A172 (cell line): ENCODE measurements around the gene PDE1C. TPM values are rescaled to one million over a fixed set of nuclear protein-coding genes. Genes with fewer than 3 reads are reported as not detected.

Experiments
- DNase-seq: peaks from one replicate; pipeline ENCODE4 v3.0.0-alpha.2; 2015; ENCODE audit warnings: low spot score
- total RNA-seq: library from RNA; depleted of rRNA; stranded (reverse); fragments of >200 nt; shearing (Covaris generic); gene quantifications from 2 replicates; pipeline ENCODE4 v1.2.3, GENCODE V29; 2014

The PDE1C gene
- total RNA-seq, 1 experiment from 2014 or later, result 140 TPM

DNA sequence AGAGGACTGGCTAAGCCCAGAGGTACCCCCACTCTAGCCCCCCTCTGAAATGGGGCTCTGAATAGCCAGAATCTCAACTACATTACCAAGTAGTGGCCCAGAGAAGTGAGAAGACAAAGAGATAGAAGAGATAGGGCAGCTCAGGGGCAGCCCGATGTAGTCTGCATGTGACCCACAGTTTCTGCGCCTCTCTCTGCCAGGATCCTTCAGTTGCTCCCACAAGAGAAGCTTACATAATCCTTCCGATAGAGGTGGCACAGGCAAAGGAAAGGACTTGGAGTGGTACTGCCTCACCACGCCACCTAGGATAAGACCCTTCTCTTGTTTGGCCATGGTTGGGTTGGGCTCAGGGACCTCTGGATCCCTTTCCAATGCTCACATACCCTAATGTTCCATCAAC, 5.4 kb upstream of the PDE1C start:
- no peak for DNase-seq

DNA sequence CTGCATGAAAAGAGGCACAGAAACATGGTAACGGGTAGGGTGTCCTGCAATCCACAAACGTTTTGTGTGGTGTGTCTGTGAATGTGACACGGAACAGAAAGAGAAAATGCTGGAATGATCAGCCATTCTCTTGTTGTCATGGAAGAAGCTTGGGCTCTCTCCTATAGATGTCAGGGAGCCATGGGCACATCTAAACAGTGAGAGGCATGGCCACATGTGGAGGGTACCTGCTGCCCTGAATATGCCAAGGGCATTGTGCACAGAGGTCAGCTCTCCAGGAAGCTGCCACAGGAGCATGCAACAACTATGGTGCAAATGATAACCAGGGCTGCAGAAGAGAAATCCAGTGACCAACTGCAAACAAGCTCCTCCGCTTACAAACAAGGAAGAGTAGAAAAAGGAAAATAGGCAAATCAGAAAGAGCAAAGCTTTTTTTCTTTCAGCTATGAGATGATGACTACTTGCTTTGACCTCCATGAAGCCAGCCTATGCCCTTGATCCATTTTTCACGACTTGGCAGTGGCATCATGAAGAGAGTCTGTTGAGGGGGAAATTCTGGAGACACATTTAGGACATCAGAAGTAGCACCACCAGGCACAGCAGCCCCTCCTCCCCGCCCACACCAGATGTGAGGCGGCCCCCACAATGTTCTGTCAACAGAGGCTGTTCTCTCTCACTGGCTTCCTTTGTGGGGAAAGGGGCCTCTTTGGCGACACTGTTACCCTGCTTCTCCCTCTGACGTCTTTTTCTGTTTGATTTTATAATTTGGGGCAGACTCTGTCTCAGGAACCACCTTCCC, 4.8 kb upstream of the PDE1C start:
- no peak for DNase-seq

DNA sequence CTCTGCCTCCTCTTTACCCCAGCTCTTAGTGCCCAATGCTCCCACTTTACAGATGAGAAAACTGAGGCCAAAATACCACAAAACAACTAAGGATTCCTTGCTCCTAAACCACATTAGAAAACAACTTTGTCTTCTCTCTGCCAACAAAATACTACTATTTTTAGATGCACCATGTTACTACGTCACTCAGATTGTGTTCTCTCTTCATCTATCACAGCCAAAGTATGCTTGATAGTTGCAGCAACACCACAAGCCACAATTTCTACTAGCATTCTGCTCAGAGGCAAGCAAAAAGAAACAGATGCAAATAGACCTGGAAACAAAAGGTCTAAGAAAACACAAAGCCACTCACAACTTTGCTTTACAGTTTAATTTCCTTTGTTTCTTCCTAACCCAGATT, 3.3 kb upstream of the PDE1C start:
- no peak for DNase-seq

DNA sequence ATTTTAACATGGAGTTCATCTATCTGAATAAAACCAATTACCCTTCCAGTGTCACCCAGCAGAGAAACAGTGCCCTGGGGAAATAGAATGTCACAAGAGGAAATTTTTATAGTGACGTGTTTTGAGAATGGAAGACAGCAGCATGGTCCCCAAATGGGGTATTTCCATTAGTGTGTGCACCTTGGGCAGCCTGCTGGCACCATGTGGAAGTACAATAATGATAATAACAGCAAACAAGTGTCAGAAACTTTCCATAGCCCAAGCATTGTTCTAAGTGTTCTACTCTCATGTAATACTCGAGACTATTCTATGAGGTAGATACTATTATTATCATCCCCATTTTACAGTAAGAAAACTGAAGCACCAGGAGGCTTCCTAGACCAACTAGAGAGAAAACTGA, 2.2 kb upstream of the PDE1C start:
- peak; percentile 47 for DNase-seq

DNA sequence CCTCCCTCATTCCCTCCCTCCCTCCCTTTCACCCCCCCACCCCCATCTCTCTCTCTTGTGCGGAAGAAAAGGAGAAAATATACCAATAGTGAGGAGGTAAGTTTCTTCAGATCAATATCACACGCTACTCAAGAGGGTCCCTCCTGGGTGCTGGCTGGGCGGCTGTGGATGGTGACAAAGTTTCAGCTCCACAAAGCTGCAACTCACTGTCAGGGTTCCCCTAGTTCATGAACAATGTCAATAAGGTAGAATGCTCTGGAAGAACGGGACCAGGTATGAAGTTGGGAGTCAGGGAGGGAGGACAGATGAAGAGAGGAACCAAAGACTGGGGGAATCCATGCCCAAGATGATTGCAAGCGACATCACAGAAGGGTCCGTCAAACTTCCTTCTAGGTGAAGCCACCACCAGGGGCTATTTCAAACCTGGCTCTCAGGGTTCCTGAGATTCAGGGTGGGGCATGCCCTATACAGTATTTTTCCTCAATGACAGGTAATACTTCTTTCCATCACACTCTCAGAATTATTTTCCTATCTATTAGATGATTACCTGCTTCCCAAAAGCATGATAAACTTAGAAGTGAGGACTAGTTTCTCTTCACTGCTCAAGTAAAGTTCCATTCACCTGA, 1.4 kb upstream of the PDE1C start:
- no peak for DNase-seq

DNA sequence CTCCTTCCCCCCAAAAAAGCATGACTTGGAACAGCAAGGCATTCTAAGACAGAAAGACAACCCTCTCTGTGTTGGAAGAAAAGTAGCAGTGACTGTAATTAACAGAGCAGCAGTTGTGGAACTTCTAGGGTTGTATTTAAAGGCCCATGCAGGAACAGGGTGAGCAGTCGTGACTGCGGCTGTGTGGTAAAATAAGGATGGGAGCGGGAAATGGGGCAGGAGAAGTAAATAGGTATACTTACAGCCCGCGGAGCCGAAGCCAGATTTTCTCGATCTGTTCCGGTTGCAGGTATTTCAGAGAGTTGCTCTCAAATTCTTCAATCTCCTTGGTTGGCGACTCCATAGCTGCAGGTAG, 179 bp downstream of the PDE1C start:
- peak; percentile 64 for DNase-seq

DNA sequence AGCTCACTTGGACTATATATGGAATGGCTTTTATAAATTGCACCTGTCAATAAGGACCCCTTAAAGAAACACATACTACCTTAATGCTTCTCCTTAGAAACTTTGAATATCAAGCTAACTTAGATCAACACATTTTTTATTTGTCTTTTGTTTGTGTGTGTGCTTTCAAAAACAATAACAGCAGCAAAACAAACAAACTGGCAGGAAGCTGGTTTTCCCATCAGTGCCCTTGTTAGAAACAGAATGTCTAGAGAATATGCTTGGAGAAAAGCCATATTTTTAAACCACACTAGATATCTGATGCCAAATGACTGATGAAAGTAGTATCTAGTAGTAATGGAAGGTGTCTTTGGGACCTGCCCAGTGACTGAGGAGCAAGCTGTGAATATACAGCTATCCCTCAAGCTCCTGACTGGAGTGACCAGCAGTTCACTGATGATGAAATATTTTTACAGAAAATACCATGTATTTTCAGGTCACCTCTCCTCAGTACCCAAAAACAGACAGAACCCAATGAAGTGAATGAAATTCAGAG, 1.0 kb downstream of the PDE1C start:
- DNase-seq, result peak; percentile 66

DNA sequence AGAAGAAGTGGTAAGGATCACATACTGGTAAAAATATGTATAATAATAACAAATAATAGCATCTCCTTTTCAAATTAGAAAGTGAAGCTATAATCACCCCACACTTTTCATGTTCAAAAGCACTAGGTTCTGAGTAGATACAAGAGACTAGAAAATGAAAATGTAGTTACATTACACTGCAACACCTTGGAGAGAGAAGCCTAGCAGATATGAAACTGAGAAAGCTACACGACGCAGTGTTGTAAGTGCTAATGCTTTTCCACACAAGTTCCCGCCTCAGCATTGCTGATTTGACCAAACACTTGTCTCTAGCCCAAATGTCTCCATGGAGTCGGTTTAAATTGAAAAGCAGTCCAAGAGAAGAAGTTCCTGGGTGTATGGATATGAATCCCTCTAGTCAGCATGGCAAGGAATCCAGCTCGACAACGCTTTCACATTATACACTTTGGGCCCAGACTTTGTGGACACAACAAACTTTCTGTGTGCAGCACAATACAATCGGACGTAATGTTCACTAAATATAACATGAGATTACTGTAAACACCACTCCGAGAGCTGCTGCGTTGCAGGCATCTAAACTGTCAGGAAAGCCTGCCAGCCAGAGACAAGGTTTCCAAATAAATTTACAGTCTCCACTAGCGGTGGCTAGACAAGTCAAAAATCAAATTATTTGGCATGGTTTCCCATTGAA, 1.7 kb downstream of the PDE1C start:
- peak; percentile 65 for DNase-seq

DNA sequence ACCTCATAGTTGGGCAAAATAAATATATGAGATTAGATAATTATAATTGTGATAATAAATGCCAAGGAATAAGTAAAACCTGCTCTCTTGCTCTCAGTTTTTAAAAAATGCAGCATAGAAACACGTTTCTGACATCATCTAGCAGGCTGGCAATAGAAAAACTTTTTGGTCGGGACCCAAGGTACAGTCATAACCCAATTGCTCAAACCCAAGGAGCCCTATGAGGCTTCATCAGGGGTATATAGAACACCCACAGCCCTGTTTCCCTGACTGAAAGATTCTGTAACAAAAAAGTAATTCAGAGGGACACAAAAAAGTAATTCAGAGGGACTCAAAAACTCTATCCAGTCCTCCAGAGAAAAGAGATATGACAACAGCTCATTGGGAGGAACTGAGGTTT, 3.8 kb downstream of the PDE1C start:
- DNase-seq, result no peak

DNA sequence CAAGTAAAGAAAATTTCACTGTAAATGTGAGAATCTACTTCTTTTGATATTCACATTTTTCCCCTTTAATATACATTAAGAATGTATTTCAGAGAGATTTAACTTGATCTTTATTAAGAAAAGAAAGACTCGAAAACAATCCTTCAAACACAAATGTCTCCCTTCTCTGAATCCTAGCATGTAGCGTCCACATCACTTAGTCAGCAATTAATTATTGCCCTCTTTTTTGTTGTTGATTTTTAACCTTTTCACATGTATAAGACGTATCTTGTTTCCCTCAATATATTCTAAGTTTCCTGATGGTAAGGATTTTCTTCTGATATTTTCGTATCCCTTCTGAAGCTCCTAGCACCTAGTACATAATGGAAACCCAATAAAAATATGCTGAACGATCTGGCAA, 6.6 kb downstream of the PDE1C start:
- no peak for DNase-seq

DNA sequence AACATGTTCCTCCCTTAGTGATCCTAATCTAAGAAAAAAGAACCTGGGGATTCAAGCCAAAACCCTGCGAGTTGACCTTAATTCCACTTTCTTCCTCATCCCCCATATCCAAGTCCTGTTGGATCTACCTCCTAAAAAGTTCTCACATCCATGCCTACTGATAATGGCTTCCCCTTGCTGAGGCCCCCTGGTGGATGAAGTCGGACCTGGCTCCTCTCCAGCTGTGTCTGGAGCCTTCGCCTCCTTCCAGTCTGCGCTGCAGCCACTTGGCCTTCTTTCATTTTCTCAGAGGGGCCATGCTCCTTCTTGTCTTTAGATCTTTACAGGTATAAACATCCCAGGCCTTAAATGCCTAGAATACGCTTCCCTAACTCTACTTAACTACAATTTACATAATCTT, 8.1 kb downstream of the PDE1C start:
- DNase-seq, result peak; percentile 89

DNA sequence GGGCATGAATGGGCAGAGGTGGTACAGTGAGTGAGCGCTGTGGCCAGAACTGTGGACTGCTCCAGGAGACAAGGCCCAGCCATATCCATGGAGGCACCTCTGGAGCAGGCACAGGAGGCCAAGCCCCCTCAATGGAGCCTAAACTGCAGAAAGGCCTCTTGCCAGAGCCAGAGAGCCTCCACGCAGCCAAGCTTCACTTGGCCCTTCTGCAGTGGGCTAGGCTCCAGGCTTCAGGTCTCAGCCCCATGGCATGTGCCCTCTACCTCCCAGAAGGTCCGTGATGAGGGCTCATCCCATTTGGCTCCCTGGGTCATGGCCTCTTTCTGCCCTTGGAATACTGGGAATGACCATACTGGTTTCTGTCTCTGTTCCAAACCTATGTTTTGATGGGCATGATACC, 8.9 kb downstream of the PDE1C start:
- DNase-seq, result no peak

DNA sequence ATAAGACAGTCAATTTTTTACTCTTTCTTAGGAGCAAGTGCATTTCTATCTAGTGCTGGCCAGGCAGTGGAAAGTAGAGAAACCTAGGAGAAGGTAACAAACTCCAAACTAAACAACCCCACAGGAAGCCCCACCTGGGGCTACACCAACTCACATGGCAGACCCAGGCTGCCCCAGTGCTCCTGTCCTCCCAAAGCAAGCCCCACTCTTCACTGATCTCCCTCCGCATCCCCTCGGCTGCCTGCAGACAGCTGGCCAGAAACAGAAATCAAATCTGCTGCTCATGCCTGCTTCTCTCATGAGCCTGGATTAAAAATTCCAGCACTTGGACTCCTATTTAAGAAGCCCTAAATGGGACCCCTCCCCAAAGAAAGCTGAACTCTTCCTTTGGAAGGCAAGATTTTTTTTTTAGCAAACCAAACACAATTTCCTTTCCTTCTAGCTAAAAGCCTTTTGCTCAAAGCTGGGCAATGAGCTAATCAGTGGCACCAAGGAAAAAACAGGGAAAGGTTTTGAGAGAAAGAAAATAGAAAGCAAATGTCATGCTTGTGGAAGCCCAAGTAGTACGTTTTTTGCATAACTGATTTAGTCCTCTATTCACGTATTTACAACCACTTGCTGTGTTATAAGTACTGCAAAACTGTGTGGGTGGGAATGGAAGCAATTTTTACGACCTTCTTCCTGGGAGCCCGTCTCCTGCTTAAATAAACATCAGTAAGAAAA, 10.8 kb downstream of the PDE1C start:
- DNase-seq, result no peak

DNA sequence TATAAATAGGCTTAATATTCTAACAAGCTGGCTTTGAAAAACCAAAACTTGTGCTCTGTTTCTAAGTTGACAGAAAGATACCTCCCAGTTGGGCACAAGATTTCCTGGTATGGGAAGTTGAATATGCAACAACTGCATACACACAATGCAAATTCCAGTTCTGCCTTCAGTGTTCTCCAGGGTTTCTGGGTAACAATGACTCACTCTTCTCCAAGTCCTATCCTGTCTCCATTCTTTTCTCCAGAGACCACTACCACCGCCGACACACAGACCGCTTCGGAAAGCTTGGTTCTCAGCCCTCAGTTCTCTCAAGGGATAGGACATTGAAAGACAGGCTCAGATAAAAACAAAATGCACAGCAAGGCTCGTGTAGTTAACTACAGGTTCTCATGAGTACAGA, 12.2 kb downstream of the PDE1C start:
- no peak for DNase-seq

DNA sequence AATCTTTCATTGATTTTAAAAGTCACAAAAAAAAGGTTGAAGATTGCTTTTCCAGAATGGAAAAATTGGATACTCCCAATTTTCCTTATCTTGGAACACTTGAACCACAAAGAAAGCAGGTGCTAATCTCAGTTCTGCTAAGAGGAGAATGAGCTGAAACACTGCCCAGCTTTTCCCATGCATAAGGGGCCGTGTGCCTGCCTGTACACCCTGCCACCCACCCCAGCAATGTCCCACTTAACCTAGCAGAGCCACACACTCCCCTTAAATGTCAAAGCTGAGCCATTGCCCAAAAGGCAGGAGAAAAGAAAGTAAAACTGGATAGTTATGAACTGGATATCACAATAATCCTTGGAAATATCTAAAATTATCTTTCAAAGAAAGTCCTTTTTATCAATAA, 13.4 kb downstream of the PDE1C start:
- no peak for DNase-seq

DNA sequence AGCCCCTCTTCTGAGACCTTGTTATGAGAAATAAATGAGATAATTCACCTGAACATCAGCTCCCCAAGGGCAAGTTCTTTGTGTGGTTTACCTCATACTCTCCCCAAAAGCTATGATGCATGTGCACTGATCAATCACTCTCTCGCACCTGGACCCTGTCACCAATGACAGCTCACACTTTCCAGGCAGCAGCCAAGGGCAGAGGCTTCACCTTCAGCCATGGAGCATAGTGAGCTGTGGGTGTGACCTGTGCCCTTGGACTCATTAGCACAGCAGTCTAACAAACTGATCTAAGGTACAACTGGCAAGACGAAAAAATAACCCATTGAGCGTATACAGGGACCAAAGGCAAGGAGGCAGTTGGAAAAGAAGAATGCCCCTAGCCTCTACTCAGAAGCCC, 17.0 kb downstream of the PDE1C start:
- no peak for DNase-seq

DNA sequence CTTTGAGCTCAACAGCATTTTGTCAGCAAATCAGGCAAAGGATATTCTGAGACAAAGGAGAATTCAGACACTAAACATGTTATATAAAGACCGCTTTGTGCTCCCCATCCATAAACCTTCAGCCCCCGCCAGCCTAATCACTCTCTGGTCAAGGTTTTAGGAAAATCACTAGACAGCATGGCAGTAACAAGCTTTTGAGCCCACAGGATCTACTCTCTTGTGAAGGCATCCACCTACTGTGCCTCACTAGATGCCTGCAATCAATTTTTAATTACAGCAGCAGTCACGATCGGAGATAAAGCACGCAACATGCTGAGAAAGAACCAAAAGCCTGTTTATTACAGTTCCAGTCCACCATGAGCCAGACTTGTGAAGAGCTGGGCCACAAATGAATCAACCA, 19.1 kb downstream of the PDE1C start:
- no peak for DNase-seq

DNA sequence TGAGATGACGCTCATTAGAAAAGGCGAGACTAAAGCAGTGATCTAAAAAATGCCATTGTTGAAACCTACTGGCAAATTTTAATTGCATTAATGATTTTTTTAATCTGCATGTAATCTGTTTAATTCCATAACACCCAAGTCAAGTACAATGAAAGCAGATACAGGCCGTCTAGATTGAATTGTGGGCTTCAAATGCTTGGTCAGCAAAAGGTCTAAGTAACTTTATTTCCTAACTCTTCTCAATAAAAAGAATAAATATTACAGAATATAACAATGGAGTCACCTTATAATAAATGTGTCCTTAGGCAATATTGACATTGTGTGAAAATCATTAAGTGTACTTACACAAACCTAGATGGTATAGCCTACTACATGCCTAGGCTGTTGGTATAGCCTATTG, 20.6 kb downstream of the PDE1C start:
- DNase-seq, result no peak

DNA sequence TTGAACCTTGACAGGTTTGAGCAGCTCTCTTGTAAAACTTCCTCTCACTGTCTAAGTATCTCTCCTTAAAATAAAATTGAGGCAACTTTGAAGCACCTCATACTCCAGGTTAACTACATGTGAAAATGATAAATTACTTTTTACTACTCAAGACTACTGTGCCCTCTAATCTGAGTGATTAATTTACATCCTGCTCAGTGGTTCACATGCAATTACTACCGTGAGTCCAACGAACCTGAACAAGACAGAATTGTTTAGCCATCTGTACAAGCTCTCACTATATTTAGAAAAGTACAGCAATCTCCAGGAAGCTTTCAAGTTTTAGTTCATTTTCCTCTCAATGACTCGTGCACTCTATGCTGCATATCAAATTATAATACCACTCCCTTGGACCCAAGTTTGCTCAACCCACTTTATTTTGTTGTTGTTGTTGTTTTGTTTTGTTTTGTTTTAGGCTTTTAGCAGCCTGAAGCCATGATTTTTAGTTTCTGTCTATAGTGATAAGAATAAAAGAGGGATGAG, 21.2 kb downstream of the PDE1C start:
- peak; percentile 22 for DNase-seq

DNA sequence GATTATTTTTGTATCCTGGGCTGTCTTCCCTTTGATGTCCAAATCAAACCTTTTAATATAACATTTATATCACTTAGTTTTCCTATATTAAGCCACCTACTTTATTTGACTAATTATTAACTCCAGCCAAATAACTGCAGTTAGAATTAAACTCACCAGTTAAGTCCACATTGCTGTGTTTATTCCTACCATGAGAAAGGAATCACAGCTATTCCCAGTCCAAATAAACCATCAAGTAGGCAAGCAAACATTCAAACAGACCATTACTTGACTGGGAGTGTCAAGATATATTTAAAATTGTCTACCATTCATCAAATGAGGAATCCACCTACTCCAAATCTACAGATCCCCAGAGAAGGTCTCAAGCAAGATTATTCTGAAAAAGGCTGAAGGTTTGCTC, 22.4 kb downstream of the PDE1C start:
- no peak for DNase-seq

DNA sequence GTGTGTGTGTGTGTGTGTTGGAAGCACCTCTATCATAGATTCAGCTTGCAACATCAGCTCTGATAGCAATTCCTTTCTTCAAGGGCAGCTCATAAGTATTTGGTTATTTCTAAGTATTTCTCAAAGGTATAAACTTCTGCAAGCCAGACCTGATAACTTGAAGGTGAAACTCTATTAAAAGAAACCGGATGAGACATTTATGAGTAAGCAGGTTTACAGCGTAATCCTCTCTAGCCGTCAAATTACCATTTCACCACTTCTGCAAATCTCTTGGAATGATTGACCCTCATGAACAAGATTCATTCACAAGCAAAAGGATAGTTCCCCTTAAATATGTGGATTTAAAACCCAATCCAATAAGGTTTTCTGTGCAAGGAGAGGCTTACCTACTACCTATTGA, 23.1 kb downstream of the PDE1C start:
- DNase-seq, result no peak

DNA sequence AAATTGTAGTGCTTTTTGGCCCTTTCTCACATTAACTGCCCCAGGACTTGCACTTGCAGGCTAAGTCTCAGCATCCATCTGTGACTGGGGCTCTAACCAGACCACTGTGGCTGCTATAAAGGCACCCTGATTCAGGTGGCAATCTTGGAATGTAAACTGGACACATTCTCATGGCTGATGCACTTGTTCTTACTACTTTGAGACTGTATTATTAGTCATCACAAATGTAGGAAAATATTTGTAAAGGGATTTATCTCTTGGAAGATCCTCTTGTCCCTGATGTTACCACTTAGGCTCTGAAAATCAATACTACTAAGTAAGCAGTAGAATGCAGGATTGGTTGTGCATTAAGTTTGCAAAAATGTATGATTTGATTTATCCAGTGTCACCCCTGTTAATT, 25.0 kb downstream of the PDE1C start:
- DNase-seq, result no peak
